K562 (cell line): ENCODE data around the gene GRIK5. TPM values are rescaled to one million over a fixed set of nuclear protein-coding genes. Genes with fewer than 3 reads are reported as not detected.
A peak's percentile ranks its signal among the peaks of the same experiment; 100 is the strongest.

Source experiments
- ATAC-seq: fragments of 200-7000 bp; cut with Tn5 transposase; 3 replicates; pipeline ENCODE4 v1.9.1; 2020; ENCODE audit warnings: moderate library complexity
- BruUV-seq: library from RNA; stranded (reverse); fragments of 400-500 nt; replicated peaks from 2 replicates; lab custom pipeline; 2021; lab: Mats Ljungman, UMichigan
- CTCF ChIA-PET: fragments of 300-600 bp; formaldehyde crosslinking; extraction: SDS; loops from one replicate; lab custom pipeline; 2021; ENCODE audit warnings: low intra/inter-chr PET ratio; lab: Yijun Ruan, JAX
- POLR2A ChIA-PET: fragments of 300-600, 350-650 bp; sonication (Branson Sonifier 250); formaldehyde crosslinking; extraction: SDS; loops from one replicate; lab custom pipeline; 2021; ENCODE audit warnings: antibody characterized with exemption, inconsistent platforms; lab: Yijun Ruan, JAX
- DNase-seq, 4 experiments: peaks; one replicate each; pipeline versions ENCODE4 v3.0.0 to v3.0.0-alpha.2; 2011 to 2018; ENCODE audit warnings: low spot score in 3 of 4, mixed read lengths in 3 of 4; ENCODE audit errors: extremely low read depth in 1 of 4
- FAIRE-seq: peaks from 2 replicates; lab custom pipeline; 2011; peaks lifted over from hg19 to GRCh38; lab: Jason Lieb, UNC
- H2AFZ ChIP-seq: 2 replicates; pipeline ENCODE4 v1.6.0; 2011; ENCODE audit warnings: low read depth, low read length, control low read depth, inconsistent platforms
- H3K27ac ChIP-seq: fragments of 200-600 bp; 3 replicates; pipeline ENCODE4 v1.8.0; 2011; ENCODE audit warnings: low read depth, mild to moderate bottlenecking, control low read depth, inconsistent platforms, low read length, moderate library complexity, mixed read lengths; ENCODE audit errors: extremely low read depth
- H3K27me3 ChIP-seq, 2 experiments: fragments of 300-600 bp in 1 of 2; 2 replicates in 1 of 2; 3 replicates in 1 of 2; pipeline versions ENCODE4 v1.6.0 to v1.8.0; 2011; ENCODE audit warnings: inconsistent platforms in 2 of 2, low read length in 2 of 2, mild to moderate bottlenecking in 1 of 2, mixed read lengths in 1 of 2, moderate library complexity in 1 of 2; ENCODE audit not compliant: control insufficient read depth in 2 of 2, insufficient read depth in 2 of 2
- H3K36me3 ChIP-seq: fragments of 300-600 bp; 3 replicates; pipeline ENCODE4 v1.8.0; 2011; ENCODE audit warnings: mild to moderate bottlenecking, low read length, inconsistent platforms; ENCODE audit not compliant: control insufficient read depth, insufficient read depth
- H3K4me1 ChIP-seq, 2 experiments: fragments of 200-600 bp in 1 of 2; replicated peaks in 1 of 2; 2 replicates in 1 of 2; 3 replicates in 1 of 2; pipeline versions ENCODE4 v1.5.1 to v1.8.0; 2011; ENCODE audit warnings: inconsistent platforms in 2 of 2, low read length in 2 of 2, mild to moderate bottlenecking in 1 of 2, mixed read lengths in 1 of 2, moderate library complexity in 1 of 2; ENCODE audit not compliant: control insufficient read depth in 2 of 2, insufficient read depth in 2 of 2
- H3K4me2 ChIP-seq: 2 replicates; pipeline ENCODE4 v1.6.1; 2011; ENCODE audit warnings: low read length, control low read depth, inconsistent platforms, mixed read lengths; ENCODE audit not compliant: insufficient read depth
- H3K4me3 ChIP-seq: fragments of 200-600 bp; sonication (generic), shearing (Covaris generic); 2 replicates; pipeline ENCODE4 v1.5.1; 2016; ENCODE audit warnings: control low read depth, inconsistent platforms
- H3K79me2 ChIP-seq: fragments of 200-600 bp; 3 replicates; pipeline ENCODE4 v1.8.0; 2011; ENCODE audit warnings: low read length, inconsistent platforms; ENCODE audit not compliant: control insufficient read depth, insufficient read depth
- H3K9ac ChIP-seq, 2 experiments: 2 replicates each; pipeline versions ENCODE4 v1.6.0 to v1.6.1; 2011; ENCODE audit warnings: low read depth in 2 of 2, low read length in 2 of 2, control low read depth in 1 of 2, inconsistent platforms in 1 of 2, mild to moderate bottlenecking in 1 of 2, mixed read lengths in 1 of 2; ENCODE audit not compliant: insufficient read depth in 1 of 2
- H3K9me1 ChIP-seq: one replicate; pipeline ENCODE4 v1.6.0; 2011; ENCODE audit warnings: inconsistent platforms, mild to moderate bottlenecking, low read length, moderate library complexity; ENCODE audit not compliant: control insufficient read depth, insufficient read depth
- H3K9me3 ChIP-seq: replicated peaks from 2 replicates; pipeline ENCODE4 v1.5.1; 2011; ENCODE audit warnings: low read depth, low read length, inconsistent platforms; ENCODE audit not compliant: control insufficient read depth, insufficient read depth
- H4K20me1 ChIP-seq: replicated peaks from 2 replicates; pipeline ENCODE4 v1.6.1; 2011; ENCODE audit warnings: low read length, inconsistent platforms, mixed read lengths; ENCODE audit not compliant: control insufficient read depth, insufficient read depth
- CEBPG ChIP-seq, 3 experiments: fragments of 200-800 bp in 1 of 3; sonication (Bioruptor generic) in 1 of 3; sonication (generic) in 1 of 3; formaldehyde crosslinking in 1 of 3; IDR thresholded peaks in 2 of 3; conservative IDR thresholded peaks in 1 of 3; 2 replicates each; pipeline versions ENCODE4 v1.6.1 to v1.8.0; 2016 to 2022; ENCODE audit warnings: missing compliant biosample characterization in 2 of 3, missing genetic modification characterization in 2 of 3, mild to moderate bottlenecking in 1 of 3, missing genetic modification reagents in 1 of 3
- L3MBTL2 ChIP-seq: fragments of 450-650 bp; IDR thresholded peaks from 2 replicates; pipeline ENCODE4 v1.6.1; 2016; ENCODE audit warnings: mild to moderate bottlenecking, moderate library complexity
- ZBTB17 ChIP-seq: fragments of 450-650 bp; formaldehyde crosslinking; IDR thresholded peaks from 2 replicates; pipeline ENCODE4 v1.4.0; 2020; ENCODE audit warnings: mild to moderate bottlenecking
- ZNF384 ChIP-seq: IDR thresholded peaks from 2 replicates; pipeline ENCODE4 v1.6.1; 2012; ENCODE audit warnings: low read depth, low read length, improper control_type of control experiment
- WGBS: fragments of 100-300 bp; shearing (Covaris generic); methylation state at CpG from one replicate; pipeline ENCODE4 v1.1.6; 2016; ENCODE audit warnings: low coverage, mixed read lengths; ENCODE audit not compliant: insufficient coverage; ENCODE audit errors: missing lambda C conversion rate; 5-methylcytosine and 5-hydroxymethylcytosine counted together
- in situ Hi-C: fragments of 300-500 bp; cut with MboI; formaldehyde crosslinking; loops from 4 replicates; pipeline ENCODE4 v1.15.0; 2018; ENCODE audit warnings: inconsistent platforms, mixed read lengths
- intact Hi-C: fragments of 100-400 bp; cut with micrococcal nuclease; formaldehyde crosslinking; loops from 2 replicates; pipeline ENCODE4 v1.14.2; 2022
- polyA plus RNA-seq, 8 experiments: library from polyadenylated mRNA; depleted of rRNA in 4 of 8; stranded (reverse) in 5 of 8; unstranded in 3 of 8; fragments of >200 nt; fragmentation: Nextera tagmentation in 2 of 8; fragmentation: Illumina TruSeq in 1 of 8; extraction: Ambion mirVana in 2 of 8; extraction: Trizol in 1 of 8; gene quantifications; 2 replicates each; pipeline versions ENCODE4 v1.2.1 to v1.2.3, GENCODE V29; 2011 to 2014; ENCODE audit warnings: inconsistent platforms in 1 of 8, missing spikeins in 1 of 8
- total RNA-seq, 7 experiments: library from RNA; depleted of rRNA in 6 of 7; stranded (reverse); fragments of >200 nt in 6 of 7; fragmentation: Illumina TruSeq in 2 of 7; extraction: Trizol in 2 of 7; gene quantifications; 2 replicates each; pipeline versions ENCODE4 v1.2.1 to v1.2.3, GENCODE V29; 2011 to 2021; ENCODE audit warnings: low replicate concordance in 1 of 7

GRIK5 gene
- total and polyA plus RNA-seq, 9 of the 15 experiments (the other 6 are each of a cell fraction or from before 2014, with no cell fraction given), result 0.04 to 0.55 (median 0.27) TPM; not detected in 2

- ATAC-seq, result no peak
- Histone ChIP-seq H3K36me3 (no peaks in the 10 kb centered on the region), H3K79me2 (no peaks in the 10 kb centered on the region), H3K9ac (no peak overlapping the region), H3K4me1 (peaks cover 0 to 5% of the 10 kb centered on the region in 2 experiments; a peak in 2 of 5 replicates), H3K4me3 (no peak overlapping the region), H3K9me1 (no peaks in the 10 kb centered on the region)
- POLR2A ChIA-PET, result interaction anchor here (1.5 kb wide), 1 partner anchor 10 kb away, joined by 5 read pairs; no protein-coding TSS in a partner anchor
- in situ Hi-C loops, result loop anchor here (5.0 to 25.0 kb wide), 2 partner anchors 322 to 427 kb away; partner anchors contain the start of gene CEACAM1
- TF ChIP-seq CEBPG (CRISPR knock-in tag; IDR thresholded peaks at IDR 0.05), result no peak
- TF ChIP-seq CEBPG (tag; conservative IDR thresholded peaks at IDR 0.05 in 1 of 2, IDR thresholded peaks at IDR 0.05 in 1 of 2), result 0 out of 4 replicates have a peak, but pooled peaks of 1 of the 2 experiments have one; percentile 11
- no peak for TF ChIP-seq L3MBTL2
- no peak for TF ChIP-seq ZNF384
- no peak for TF ChIP-seq ZBTB17 (CRISPR knock-in tag)
- TF ChIP-seq, all 486 proteins: peak for 1
- Histone ChIP-seq H3K27me3 (peaks cover 8 to 22% of the 10 kb centered on the region in 2 experiments; a peak in 2 of 5 replicates), H4K20me1 (0 out of 2 replicates have a peak, but pooled peaks cover 6% of the 10 kb centered on the region), H3K9me3 (no peaks in the 10 kb centered on the region), H3K4me2 (no peak overlapping the region), H2AFZ (no peak overlapping the region), H3K27ac (no peak overlapping the region)
- WGBS, result 36% methylated on average over 3 of the region's 3 CpGs
- BruUV-seq, result no TSS peak
- intact Hi-C loops, result no loop called here
- CTCF ChIA-PET, result interaction anchor here (0.6 kb wide), 1 partner anchor 357 kb away, joined by 3 read pairs; no protein-coding TSS in a partner anchor
- FAIRE-seq, result no peak
- no peak for DNase-seq
Measured at GRCh38 chr19:42109896-42110295, 39.9 kb upstream of the GRIK5 start.
